Thyroid gland (tissue), 4 donors: ENCODE results near the gene LMBR1.
"Not testable (repeated sequence)": the region's sequence is repeated elsewhere in the genome, so short reads cannot be mapped to it uniquely, and the experiment has no call there.

Experiments used
- CTCF ChIP-seq, 6 experiments: fragments of 200-600 bp in 3 of 6; fragments of 450-650 bp in 3 of 6; sonication (generic) in 3 of 6; IDR thresholded peaks; one replicate each; pipeline ENCODE4 v1.5.1; 2016 to 2019; ENCODE audit warnings: antibody characterized with exemption in 6 of 6, mild to moderate bottlenecking in 2 of 6, inconsistent platforms in 1 of 6, moderate library complexity in 1 of 6
- POLR2A ChIP-seq, 2 donors: fragments of 450-650 bp; IDR thresholded peaks; one replicate each; pipeline ENCODE4 v1.6.1; 2017; ENCODE audit warnings: antibody characterized with exemption in 2 of 2, mild to moderate bottlenecking in 2 of 2, moderate library complexity in 1 of 2

DNA sequence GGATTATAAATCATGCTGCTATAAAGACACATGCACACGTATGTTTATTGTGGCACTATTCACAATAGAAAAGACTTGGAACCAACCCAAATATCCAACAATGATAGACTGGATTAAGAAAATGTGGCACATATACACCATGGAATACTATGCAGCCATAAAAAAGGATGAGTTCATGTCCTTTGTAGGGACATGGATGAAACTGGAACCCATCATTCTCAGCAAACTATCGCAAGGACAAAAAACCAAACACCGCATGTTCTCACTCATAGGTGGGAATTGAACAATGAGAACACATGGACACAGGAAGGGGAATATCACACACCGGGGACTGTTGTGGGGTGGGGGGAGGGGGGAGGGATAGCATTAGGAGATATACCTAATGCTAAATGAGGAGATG is 89.3 kb downstream of the LMBR1 start:
- not testable (repeated sequence) for TF ChIP-seq CTCF, POLR2A (IDR thresholded peaks at IDR 0.05)
